ENCODE results near the gene ARHGAP4.

DNA sequence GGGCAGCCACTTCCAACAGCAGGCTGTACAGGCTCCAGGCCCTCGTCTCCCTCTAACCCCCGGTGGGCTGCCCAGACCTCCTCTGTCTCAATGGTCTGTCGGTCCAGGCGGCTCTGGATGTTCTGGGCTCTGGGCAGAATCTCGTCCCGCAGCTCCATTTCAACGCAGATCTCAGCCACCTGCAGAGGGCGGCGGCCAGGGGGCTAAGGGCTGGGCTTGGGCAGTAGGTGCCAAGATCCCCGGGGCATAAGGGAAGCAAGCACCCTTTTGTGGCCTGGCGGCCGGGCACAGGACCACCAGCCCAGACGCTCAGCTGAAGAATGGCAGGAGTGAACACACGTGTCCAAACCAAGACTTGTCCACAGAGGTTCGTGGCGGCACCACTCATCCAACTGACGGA lies 12.4 kb downstream of the ARHGAP4 start:
- TF ChIP-seq EZH2 (IDR thresholded peaks at IDR 0.05) (no peak), POLR2AphosphoS5 (IDR thresholded peaks at IDR 0.05; ENCODE audit: borderline replicate concordance, low read depth, low read length) (no peak)
